Hippocampal formation (tissue), 2 donors: ENCODE results near the gene GPC3.
"Not testable (repeated sequence)": the region's sequence is repeated elsewhere in the genome, so short reads cannot be mapped to it uniquely, and the experiment has no call there.

Source experiments
- DNase-seq, 2 donors: peaks; one replicate each; lab custom pipeline; 2025; lab: John Stamatoyannopoulos, UW

Gene GPC3

DNA sequence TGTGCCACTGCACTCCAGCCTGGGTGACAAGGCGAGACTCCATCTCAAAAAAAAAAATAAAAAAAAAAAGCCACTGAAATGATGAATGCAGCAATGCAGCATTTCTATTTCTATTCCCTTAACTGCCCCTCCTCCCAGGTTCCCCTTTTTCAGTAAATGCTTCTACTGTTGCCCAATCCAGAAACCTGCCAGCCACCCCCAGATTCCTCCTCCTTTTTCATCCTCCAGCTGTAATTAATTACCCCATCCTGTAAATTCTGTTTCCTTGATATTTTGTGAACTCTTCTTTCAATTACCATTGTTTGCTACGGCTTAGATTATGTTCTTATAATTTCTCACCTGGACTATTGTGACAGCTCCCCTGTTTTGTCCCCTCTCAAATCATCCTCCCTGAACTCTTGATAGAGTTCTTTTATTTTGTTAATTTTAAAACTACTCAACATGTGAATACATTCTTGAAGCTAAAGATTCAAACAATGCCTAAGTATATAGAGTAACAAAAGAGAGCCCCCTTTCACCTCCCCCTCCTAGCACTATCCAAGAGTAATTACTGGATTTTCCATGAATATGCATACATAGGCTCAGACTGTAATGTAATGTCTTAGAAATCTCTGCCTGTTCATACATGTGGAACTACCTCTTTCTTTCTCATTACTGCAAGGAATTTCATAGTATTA, 429.5 kb downstream of the GPC3 start:
- DNase-seq: no peak

DNA sequence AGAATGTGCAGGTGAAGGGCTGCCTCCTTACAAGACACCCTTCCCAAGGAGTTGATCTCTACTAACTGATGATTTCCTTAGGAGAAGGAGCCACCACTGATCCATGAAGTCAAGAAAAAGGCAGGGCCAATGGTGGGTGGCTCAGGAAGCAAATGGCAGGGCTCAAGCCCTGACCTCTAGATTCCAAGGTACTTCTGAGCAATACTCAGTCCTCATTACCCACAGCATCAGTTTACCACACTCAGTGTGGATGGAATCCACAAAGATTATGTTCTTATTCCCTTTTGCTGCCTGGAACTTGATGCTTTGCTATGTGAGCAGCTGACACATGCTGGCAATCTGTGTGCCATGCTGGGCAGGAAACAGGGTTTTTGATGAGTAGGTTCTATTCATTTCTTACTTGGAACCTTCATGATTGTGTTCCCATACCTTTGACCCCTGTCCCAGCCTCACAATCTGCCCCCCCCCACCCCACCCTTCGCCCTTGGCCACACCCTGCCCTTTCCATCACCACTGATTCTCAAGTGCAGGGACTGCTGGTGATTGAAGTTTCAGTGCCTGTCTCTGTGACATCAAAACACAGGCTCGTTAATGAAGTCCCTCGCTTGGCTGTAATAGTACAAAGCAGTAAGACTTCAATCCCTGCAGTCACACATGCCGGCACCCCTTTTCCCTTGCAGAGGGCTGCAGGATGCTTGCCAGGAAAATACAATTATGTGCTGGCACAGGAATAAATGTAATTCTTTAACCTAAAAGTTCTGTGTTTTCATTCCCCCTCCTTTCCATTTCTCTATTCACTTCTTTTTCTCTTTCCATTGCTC, 434.5 kb downstream of the GPC3 start:
- no peak for DNase-seq

DNA sequence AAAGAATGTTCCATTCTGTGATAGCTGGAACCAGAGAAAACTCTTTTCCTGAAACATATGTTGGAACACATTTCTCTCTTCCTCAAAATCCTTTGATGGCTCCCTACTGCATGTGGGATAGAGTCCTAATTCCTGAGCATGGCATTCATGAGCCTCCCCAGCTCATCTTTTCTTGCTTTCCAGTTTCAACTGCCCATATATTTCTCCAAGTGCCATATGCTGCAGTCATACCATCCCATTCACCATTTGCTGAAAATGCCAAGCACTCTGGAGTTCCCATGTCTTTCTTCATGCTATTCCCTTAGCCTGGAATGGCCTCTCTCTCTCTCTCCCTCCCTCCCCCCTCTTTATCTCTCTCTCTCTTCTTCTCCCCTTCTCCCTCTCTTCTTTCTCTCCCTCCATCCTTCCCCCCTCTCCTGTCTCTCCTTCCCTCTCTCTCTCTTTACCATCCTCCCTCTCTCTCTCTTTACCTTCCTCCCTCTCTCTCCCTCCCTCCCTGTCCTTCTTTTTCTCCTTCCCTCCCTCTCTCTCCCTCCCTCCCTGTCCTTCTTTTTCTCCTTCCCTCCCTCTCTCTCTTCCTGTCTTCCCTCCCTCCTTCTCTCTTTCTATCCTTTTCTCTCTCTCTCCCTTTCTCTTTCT, 436.0 kb downstream of the GPC3 start:
- no peak for DNase-seq

DNA sequence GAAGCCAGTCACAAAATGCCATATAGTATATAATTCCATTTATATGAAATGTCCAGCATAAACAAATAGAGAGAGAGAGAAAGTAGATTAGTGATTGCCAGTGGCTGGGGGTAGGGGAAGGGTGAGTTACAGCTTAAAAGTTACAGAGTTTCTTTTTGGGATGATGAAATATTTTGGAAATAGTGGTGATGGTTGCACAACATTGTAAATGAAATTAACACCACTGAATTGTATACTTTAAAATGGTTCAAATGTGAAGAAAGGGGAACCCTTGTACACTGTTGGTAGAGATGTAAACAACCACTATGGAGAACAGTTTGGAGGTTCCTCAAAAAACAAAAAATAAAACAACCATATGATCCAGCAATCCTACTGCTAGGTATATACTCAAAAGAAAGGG, 439.0 kb downstream of the GPC3 start:
- no peak for DNase-seq

DNA sequence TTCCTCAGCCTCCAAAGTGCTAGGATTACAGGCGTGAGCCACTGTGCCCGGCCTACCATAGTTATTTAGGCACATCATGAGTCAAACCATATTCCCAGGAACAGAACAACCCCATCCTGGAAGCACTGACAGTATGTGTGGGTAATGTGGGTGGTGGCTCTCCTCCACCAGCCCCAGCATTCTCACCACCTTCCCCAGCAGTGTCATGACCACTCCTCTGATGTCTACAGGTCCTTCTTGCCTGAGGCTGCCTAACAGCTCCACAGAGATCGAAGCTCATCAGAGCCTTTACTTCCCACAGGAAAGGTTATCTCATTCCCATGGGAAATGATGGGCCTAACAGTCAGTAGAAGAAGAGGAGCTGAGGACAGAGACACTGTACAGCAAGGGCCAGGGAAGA, 440.6 kb downstream of the GPC3 start:
- DNase-seq: no peak

DNA sequence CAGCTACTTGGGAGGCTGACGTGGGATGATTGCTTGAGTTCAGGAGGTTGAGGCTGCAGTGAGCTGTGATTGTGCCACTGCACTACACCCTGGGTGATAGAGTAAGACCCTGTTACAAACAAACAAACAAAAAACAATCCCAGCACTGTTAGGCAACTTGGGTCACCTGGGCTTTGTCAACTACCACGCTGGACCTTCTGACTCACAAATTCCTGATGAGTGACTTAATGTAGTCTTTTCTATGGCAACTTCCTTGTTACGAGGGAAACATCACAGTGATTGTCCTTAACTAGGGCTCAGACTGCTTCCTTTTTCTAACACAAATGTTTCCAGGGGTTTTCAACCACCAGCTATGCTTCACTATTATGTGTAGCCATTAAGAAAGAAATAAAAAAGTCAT, 441.3 kb downstream of the GPC3 start:
- no peak for DNase-seq

DNA sequence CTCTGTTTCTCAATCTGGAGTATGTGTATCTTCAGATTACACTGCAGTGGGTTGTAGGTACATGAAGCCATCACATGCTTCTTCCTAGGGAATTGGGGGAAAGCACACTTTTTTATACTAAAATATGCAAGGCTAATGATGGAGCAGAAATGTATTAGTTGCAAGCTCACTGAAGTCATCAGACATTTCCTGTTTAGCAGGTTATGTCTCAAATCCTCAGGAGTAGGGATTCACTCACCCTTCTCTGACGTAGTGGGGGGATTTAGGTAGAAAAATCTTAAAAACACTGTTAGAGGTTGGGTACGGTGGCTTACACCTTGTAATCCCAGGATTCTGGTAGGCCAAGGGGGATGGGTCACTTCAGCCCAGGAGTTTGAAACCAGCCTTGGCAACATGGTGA, 441.7 kb downstream of the GPC3 start:
- DNase-seq: no peak

DNA sequence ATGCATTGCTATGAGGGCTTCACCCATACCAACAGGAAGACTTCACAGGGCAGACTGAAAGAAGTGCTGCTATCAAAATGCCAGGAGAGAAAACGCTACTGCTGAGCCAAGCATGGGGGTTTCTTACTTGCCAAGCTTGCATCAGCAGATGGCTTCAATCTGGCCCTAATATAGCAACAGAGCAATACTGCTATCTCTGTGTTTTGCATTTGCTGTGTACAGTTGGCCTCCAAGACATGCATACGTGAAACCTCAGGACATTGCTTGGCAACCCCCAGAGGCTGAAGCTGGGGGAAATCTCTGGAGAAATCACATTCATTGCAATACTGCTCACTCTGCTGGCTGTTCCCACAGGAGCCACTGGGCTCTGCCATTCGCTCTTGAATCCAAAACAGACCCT, 442.9 kb downstream of the GPC3 start:
- no peak for DNase-seq

DNA sequence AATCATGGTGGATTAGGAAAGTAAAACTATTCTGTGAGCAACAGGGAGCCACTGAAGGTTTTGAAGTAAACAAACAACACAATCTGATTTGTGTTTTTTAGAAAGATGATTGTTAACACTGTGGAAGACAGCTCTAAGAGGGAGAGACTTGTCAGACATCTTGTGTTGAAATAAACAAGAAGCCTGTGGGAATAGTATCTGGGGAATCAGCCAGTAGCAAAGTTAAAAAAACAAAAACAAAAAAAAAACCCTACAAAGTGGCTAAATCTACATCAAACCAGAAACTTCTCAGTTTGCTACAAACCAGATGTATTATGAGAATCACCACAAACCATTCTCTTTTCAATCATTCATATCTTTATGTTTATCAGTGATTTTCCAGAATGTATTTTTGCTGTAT, 444.4 kb downstream of the GPC3 start:
- no peak for DNase-seq

DNA sequence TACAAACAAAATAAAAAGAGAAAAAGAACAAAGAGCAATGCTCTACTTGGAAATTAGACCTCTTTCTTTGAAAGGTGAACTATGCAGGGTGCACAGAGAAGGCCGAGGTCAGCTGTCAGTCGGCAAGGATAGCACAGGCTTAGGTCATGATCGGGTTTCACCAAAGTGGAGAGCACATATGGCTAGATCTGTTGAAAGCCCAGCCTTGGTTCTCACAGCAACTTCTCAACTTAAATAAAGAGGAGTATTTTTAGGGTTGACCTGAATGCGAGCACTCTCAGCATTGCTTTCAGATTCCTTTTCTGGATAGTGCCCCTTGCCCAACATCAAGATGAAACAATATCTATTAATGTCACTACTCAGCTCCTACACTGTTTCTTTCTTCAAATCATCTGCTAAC, 447.2 kb downstream of the GPC3 start:
- DNase-seq: no peak

DNA sequence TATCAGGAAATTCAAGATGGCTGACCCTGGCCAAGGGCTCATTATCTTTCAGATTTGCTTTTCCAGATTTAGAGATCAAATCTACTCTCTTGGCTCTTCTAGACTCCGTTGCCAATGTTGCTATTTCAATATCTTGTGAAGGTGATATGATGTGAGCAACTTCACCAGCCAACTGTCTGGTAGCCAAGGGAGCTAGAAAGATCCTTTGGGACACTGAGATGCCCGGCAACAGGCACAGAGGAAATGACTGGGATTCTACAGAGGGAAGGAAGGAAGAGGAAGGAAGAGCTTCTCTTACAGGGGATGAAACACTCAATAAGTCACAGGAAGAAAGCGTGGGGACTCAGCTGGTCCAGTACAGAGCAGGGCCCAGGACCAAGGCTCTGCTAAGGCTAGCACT, 448.3 kb downstream of the GPC3 start:
- no peak for DNase-seq

DNA sequence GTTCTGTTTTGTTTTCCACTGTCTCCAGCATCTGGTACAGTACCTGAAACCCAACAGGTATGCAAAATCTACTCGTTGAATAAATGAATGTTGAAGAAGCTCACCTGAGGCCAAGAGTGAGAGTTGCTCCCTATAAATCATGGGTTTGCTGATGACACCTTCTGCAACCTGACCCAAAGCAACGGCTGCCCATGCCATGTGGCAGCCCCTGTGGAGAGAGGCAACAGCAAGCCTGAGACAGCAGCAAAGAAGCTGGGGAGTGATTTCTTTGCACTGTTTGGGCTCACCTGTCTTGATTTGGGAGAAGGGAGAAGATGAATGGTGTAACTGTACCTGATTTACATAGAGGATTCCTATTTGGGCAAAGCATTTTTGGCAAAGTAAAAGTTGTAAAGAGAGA, 450.3 kb downstream of the GPC3 start:
- no peak for DNase-seq

DNA sequence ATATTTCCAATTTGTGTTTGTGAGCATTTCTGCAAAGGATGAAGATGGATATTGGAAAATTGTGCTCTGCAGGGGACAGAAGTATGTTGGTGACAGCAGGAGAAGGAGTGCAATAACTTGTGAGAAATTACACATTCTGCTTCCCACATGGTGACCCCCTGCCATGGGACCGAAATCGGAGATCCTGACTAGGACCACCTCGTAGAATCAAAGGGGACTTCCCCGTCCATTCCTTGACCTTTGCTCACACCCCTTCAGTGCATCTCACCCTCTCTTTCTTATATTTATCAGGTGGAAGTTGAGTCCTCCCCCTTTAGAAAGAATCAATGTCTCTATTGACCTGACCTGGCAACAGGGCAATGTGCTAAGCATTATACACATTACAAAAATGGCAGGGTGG, 451.2 kb downstream of the GPC3 start:
- no peak for DNase-seq

DNA sequence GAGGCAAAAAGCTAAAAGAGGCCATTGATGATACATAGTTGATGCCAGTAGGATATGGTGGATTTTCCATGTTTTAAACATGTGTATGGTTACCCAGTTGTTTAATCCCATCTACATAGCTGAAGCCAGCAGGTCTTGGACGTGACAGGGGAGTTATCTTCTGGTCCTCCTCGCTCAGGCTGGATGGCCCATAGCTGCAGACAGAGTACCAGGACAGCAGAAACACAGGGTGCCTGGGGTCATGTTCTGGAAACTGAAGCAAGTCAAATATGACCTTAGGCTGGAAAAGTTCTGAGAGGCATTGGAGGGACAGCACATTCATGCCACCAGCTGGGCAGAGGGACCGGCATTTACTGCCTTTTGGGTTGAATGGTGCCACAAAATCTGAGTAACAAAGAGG, 452.1 kb downstream of the GPC3 start:
- no peak for DNase-seq

DNA sequence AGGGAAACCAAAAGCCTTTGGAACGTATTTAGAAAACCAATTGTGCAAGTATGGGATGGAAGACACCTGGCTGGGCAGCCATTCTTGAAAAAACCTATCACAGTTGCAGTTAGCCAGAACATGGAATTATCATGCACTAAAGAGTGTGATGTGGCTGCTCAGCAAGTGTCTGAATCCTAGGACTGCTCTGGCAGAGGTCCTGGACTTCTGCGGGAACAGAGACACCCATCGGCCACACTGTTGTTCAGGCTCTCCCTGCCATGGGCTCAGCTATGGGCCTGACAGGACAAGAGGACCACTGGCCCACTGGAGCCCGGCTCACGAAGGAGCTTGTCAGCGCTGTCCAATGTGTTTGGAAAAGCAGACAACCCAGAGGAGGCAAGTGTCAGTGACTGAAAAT, 454.4 kb downstream of the GPC3 start:
- DNase-seq: no peak

DNA sequence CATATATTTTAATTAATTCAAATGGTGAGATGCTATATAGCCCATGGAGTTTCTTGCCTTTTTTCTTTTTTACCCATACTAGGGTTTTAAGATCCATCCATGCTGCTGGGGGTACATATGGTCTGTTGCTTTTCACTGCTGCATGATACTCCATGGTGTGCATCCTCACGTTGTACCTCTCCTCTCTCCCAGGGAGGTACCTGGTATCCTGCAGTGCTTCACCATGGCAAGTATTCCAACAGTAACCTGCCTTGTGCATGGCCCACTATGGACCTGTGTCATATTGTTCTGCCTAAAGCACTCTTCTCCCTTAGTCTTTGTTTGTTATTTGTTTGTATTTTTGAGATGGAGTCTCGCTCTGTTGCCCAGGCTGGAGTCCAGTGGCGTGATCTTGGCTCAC, 455.8 kb downstream of the GPC3 start:
- DNase-seq: no peak

DNA sequence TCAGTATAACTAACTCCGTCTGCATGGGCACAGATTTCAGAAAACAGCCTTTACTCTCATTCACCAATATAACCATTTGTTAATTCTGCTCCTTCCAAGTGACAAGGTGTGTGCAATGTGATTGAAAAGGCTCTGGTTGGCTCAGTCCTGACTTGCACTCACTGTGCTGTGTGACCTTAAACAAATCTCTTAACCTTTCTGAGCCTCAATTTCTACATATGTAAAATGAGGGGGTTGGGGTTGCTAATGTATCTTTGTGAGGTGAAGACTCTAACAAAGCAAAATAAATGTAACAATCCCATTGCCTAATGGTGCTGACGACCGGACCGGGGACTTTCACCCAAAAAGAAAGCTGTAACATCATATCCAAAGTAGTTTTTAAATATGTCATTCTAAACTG, 457.6 kb downstream of the GPC3 start:
- DNase-seq: no peak

DNA sequence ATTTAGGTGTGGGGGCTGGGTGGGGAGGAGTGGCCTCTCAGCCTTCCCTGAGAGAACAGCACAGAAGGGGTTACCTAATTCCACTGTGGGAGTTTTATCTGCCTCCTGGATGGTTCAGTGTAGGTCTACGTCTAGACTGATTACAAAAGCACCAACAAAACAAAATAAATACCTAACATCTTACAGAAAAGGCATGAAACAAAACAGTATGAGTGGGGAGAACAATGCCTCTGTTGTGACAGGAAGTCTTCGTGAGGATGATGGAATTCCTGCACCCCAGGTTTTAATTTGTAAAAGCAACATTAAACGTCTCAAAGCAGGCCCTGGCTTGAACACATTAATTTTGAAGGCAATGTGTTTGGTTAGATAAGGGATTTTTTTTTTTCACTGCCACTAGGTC, 458.0 kb downstream of the GPC3 start:
- no peak for DNase-seq

DNA sequence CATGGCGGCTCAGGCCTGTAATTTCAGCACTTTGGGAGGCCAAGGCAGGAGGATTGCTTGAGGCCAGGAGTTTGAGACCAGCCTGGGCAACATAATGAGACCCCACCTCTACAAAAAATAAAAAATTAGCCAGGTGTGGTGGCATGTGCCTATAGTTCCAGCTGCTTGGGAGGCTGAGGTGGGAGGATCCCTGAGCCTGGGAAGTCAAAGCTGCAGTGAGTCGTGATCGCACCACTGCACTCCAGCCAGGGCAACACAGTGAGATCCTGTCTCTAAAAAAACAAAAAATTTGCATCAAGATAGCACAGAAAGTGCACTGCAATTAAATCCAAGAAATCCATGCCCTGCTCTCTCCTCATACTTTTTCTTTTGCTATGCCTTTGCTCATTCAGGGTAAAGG, 458.6 kb downstream of the GPC3 start:
- DNase-seq: not testable (repeated sequence)

DNA sequence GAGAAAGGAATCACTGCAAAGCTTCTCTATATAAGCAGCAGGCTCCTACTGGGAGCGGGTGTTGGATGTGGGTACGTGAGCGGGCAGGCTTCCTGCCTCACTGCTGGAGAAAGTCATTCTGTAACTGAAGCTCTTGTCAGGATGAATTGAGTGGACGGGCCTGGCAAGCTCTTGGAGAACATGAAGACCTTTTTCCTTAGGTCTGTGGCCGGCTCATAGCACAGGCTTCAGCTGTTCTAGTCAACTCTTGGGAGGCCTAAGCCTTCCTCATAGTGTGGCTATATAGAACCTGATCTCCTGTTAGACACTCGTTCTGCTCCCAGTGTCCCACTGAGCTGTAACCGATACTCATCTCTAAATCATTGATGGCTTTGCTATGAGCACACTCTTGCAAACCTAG, 461.9 kb downstream of the GPC3 start:
- DNase-seq: no peak

DNA sequence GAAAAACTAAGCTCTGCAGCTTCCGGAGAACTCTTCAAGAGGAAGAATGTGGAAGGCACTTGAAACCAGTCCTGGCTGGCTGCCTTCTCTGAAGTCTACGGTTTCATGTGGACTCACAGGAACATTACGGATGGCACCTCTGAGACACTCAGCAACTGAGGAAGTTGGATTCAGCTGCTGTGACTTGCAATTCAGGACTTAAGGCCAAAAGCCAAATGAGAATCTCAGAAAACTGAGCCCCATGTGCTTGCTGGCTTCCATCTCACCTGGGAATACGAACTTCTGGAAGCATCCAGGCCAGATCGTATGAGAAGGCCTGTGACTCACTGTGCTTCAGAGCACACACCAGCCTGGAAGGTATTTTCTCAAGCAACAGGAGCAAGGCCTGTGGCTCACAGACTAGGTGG, 462.3 kb downstream of the GPC3 start:
- no peak for DNase-seq

DNA sequence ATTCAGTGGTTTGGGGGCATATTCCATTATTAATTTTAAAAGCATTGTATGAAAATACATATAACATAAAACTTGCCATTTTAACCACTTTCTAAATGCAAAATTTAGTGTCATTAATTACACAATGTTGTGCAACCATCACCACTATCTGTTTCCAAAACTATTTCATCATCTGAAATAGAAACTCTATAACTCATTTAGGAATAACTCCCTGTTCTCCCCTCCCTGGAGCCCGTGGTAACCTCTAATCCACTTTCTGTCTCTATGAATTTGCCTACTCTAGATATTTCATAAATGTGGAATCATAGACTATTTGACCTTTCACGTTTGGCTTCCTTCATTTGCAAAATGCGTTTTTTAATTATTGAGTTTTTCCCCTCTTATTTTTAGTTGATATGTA, 468.7 kb downstream of the GPC3 start:
- DNase-seq: no peak

DNA sequence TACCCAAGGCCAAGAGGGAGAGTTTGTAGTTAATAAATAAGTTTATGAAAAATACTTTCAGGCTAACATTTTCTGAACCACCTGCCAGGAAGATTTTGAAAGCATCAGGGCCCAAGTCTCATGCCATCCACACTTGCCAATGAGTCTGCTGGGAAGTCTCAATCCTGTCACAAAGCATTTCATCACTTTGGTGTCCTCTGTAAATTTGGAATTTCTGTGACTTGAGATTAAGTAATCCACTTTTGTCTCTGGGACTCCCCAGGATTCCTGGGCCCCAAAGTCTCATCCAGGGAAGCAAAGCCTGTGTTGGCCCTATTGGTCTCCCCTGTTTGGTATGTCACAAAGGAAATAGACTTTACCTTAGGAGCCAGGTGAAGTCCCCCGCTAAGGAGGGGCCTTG, 470.9 kb downstream of the GPC3 start:
- no peak for DNase-seq
